HepG2 (cell line): ENCODE data around the gene SUCLA2. TPM values are rescaled to one million over a fixed set of nuclear protein-coding genes. Genes with fewer than 3 reads are reported as not detected.

Experiments
- DMTF1 ChIP-seq: sonication (generic); formaldehyde crosslinking; IDR thresholded peaks from 2 replicates; pipeline ENCODE4 v1.4.0; 2020; ENCODE audit warnings: mild to moderate bottlenecking, missing genetic modification reagents
- ELF1 ChIP-seq: sonication (generic); formaldehyde crosslinking; IDR thresholded peaks from 2 replicates; pipeline ENCODE4 v1.4.0; 2020; ENCODE audit warnings: missing genetic modification reagents
- HNF1A ChIP-seq, 2 experiments: sonication (generic) in 1 of 2; formaldehyde crosslinking in 1 of 2; IDR thresholded peaks; 2 replicates each; pipeline versions ENCODE4 v1.4.0 to v1.6.1; 2016 to 2020; ENCODE audit warnings: borderline replicate concordance in 1 of 2, low read depth in 1 of 2, mild to moderate bottlenecking in 1 of 2, missing genetic modification reagents in 1 of 2
- MAZ ChIP-seq, 2 experiments: sonication (generic) in 1 of 2; formaldehyde crosslinking in 1 of 2; IDR thresholded peaks; 2 replicates each; pipeline versions ENCODE4 v1.5.0 to v1.6.1; 2012 to 2020; ENCODE audit warnings: low read depth in 2 of 2, mild to moderate bottlenecking in 2 of 2, borderline replicate concordance in 1 of 2, improper control_type of control experiment in 1 of 2, low read length in 1 of 2, missing genetic modification reagents in 1 of 2, moderate library complexity in 1 of 2
- MIXL1 ChIP-seq: IDR thresholded peaks from 2 replicates; pipeline ENCODE4 v1.6.1; 2016
- NPAS2 ChIP-seq: sonication (generic); formaldehyde crosslinking; IDR thresholded peaks from 2 replicates; pipeline ENCODE4 v1.8.0; 2022; ENCODE audit warnings: mild to moderate bottlenecking, missing genetic modification reagents, borderline replicate concordance
- PCBP2 ChIP-seq: fragments of 200-400 bp; formaldehyde crosslinking; optimal IDR thresholded peaks from 2 replicates; pipeline ENCODE3; 2018; ENCODE audit warnings: low read length, low read depth; ENCODE audit not compliant: poor library complexity, severe bottlenecking
- PHB2 ChIP-seq: fragments of 450-650 bp; IDR thresholded peaks from 2 replicates; pipeline ENCODE4 v1.6.1; 2018; ENCODE audit not compliant: partially characterized antibody
- PREB ChIP-seq: sonication (generic); formaldehyde crosslinking; IDR thresholded peaks from 2 replicates; pipeline ENCODE4 v1.4.0; 2020; ENCODE audit warnings: missing genetic modification reagents
- TIGD3 ChIP-seq: sonication (generic); formaldehyde crosslinking; IDR thresholded peaks from 2 replicates; pipeline ENCODE4 v1.5.1; 2020; ENCODE audit warnings: mild to moderate bottlenecking, missing genetic modification reagents, borderline replicate concordance
- ZKSCAN5 ChIP-seq: sonication (generic); formaldehyde crosslinking; IDR thresholded peaks from 2 replicates; pipeline ENCODE4 v1.5.1; 2020; ENCODE audit warnings: mild to moderate bottlenecking, missing genetic modification reagents
- ZNF496 ChIP-seq: sonication (generic); formaldehyde crosslinking; IDR thresholded peaks from 2 replicates; pipeline ENCODE4 v1.8.1; 2023; ENCODE audit warnings: mild to moderate bottlenecking, moderate library complexity, missing genetic modification reagents; ENCODE audit not compliant: insufficient replicate concordance
- ZNF558 ChIP-seq: sonication (generic); formaldehyde crosslinking; IDR thresholded peaks from 2 replicates; pipeline ENCODE4 v1.9.0; 2022; ENCODE audit warnings: mild to moderate bottlenecking, missing genetic modification reagents, borderline replicate concordance
- ZNF639 ChIP-seq: conservative IDR thresholded peaks from 2 replicates; pipeline ENCODE4 v1.6.1; 2018; ENCODE audit warnings: missing genetic modification reagents
- ZNF773 ChIP-seq: sonication (generic); formaldehyde crosslinking; IDR thresholded peaks from 2 replicates; pipeline ENCODE4 v1.4.0; 2020; ENCODE audit warnings: missing genetic modification reagents, borderline replicate concordance
- ZNF777 ChIP-seq: sonication (generic); formaldehyde crosslinking; IDR thresholded peaks from 2 replicates; pipeline ENCODE4 v1.4.0; 2020; ENCODE audit warnings: missing genetic modification reagents
- polyA plus RNA-seq, 8 experiments: library from polyadenylated mRNA; depleted of rRNA in 3 of 8; stranded (reverse) in 7 of 8; unstranded in 1 of 8; fragments of >200 nt; fragmentation: Illumina TruSeq in 4 of 8; extraction: Trizol in 4 of 8; gene quantifications; 2 replicates each; pipeline versions ENCODE4 v1.2.1 to v1.2.3, GENCODE V29; 2011 to 2016; ENCODE audit warnings: low read depth in 4 of 8, missing spikeins in 1 of 8, mixed read lengths in 1 of 8; ENCODE audit not compliant: insufficient read depth in 1 of 8
- total RNA-seq, 5 experiments: library from RNA; depleted of rRNA; stranded (reverse); fragments of >200 nt; fragmentation: Illumina TruSeq; extraction: Trizol; gene quantifications; 2 replicates each; pipeline ENCODE4 v1.2.3, GENCODE V29; 2016; ENCODE audit warnings: low read depth in 1 of 5

The SUCLA2 gene
- total and polyA plus RNA-seq, 2 of the 13 experiments (the other 11 are each of a cell fraction or from before 2014, with no cell fraction given), result 28.4 to 77.1 TPM

GRCh38 chr13:48037346-48038173 lies 36.5 kb upstream of the SUCLA2 start, which contains the start of gene NUDT15 (continued):
- TF ChIP-seq HNF1A (IDR thresholded peaks at IDR 0.05; ENCODE audit: low read depth) (no peak), HNF1A (CRISPR knock-in tag; IDR thresholded peaks at IDR 0.05; ENCODE audit: borderline replicate concordance) (peak; percentile 87), PCBP2 (no peak), MIXL1 (CRISPR knock-in tag) (no peak), DMTF1 (0 out of 2 replicates have a peak, but pooled peaks have one; percentile 80), ELF1 (CRISPR knock-in tag) (peak; percentile 88), ZNF496 (CRISPR knock-in tag) (no peak), PREB (CRISPR knock-in tag) (0 out of 2 replicates have a peak, but pooled peaks have one; percentile 19), ZNF773 (CRISPR knock-in tag) (peak; percentile 58; the same call in 1 of the 2 replicates), NPAS2 (no peak), TIGD3 (CRISPR knock-in tag) (no peak), MAZ (IDR thresholded peaks at IDR 0.05; ENCODE audit: borderline replicate concordance, low read depth, low read length) (0 out of 2 replicates have a peak, but pooled peaks have one; percentile 11), MAZ (CRISPR knock-in tag; IDR thresholded peaks at IDR 0.05; ENCODE audit: low read depth) (peak; percentile 89), ZNF777 (CRISPR knock-in tag) (no peak; the same call in 1 of the 2 replicates), ZNF639 (peak; percentile 86), ZNF558 (CRISPR knock-in tag) (no peak), ZKSCAN5 (no peak), PHB2 (no peak)
